K562 (cell line): ENCODE data around the gene GPR32. TPM values are rescaled to one million over a fixed set of nuclear protein-coding genes. Genes with fewer than 3 reads are reported as not detected.

ENCODE experiments used
- CREBBP ChIP-seq: IDR thresholded peaks from one replicate; pipeline ENCODE4 v1.6.1; 2012; ENCODE audit warnings: low read depth, mild to moderate bottlenecking, control low read depth, inconsistent platforms, low read length
- CTBP1 ChIP-seq: fragments of 450-650 bp; IDR thresholded peaks from 2 replicates; pipeline ENCODE4 v1.6.1; 2016; ENCODE audit warnings: borderline replicate concordance
- ESRRA ChIP-seq: fragments of 450-650 bp; IDR thresholded peaks from 2 replicates; pipeline ENCODE4 v1.6.1; 2014; ENCODE audit warnings: low read depth, mild to moderate bottlenecking, moderate library complexity, borderline replicate concordance
- FOXA3 ChIP-seq, 2 experiments: fragments of 450-650 bp in 1 of 2; sonication (generic) in 1 of 2; formaldehyde crosslinking; IDR thresholded peaks in 1 of 2; conservative IDR thresholded peaks in 1 of 2; 2 replicates each; pipeline versions ENCODE4 v1.4.0 to v1.8.0; 2020 to 2022; ENCODE audit warnings: mild to moderate bottlenecking in 2 of 2, missing genetic modification reagents in 1 of 2
- FOXP1 ChIP-seq: sonication (generic); formaldehyde crosslinking; IDR thresholded peaks from 2 replicates; pipeline ENCODE4 v1.8.0; 2022; ENCODE audit warnings: mild to moderate bottlenecking, missing genetic modification reagents
- GABPB1 ChIP-seq: sonication (generic); formaldehyde crosslinking; IDR thresholded peaks from 2 replicates; pipeline ENCODE4 v1.8.0; 2022; ENCODE audit warnings: mild to moderate bottlenecking, missing genetic modification reagents
- MTA3 ChIP-seq: fragments of 450-650 bp; formaldehyde crosslinking; IDR thresholded peaks from 2 replicates; pipeline ENCODE4 v1.6.1; 2017; ENCODE audit warnings: mild to moderate bottlenecking, borderline replicate concordance
- PHTF2 ChIP-seq: fragments of 250-450 bp; sonication (Bioruptor Pico); IDR thresholded peaks from 2 replicates; pipeline ENCODE4 v1.5.0; 2021; ENCODE audit warnings: mild to moderate bottlenecking
- POLR2A ChIP-seq: fragments of 450-650 bp; conservative IDR thresholded peaks from 2 replicates; pipeline ENCODE4 v1.6.1; 2016
- POLR2G ChIP-seq: fragments of 200-400 bp; formaldehyde crosslinking; IDR thresholded peaks from 2 replicates; pipeline ENCODE4 v1.6.1; 2017; ENCODE audit warnings: low read depth, mild to moderate bottlenecking, antibody characterized with exemption, low read length, moderate library complexity
- PRMT5 ChIP-seq: sonication (generic); formaldehyde crosslinking; IDR thresholded peaks from 2 replicates; pipeline ENCODE4 v1.5.0; 2020; ENCODE audit warnings: missing genetic modification reagents
- SMARCC2 ChIP-seq: fragments of 450-650 bp; IDR thresholded peaks from 2 replicates; pipeline ENCODE4 v1.6.1; 2017; ENCODE audit warnings: antibody characterized with exemption, moderate library complexity, mild to moderate bottlenecking, low read depth
- SP1 ChIP-seq: sonication (generic); formaldehyde crosslinking; IDR thresholded peaks from 2 replicates; pipeline ENCODE4 v1.8.1; 2022; ENCODE audit warnings: mild to moderate bottlenecking, missing genetic modification reagents
- TBP ChIP-seq: optimal IDR thresholded peaks from 2 replicates; pipeline ENCODE3; 2011; ENCODE audit warnings: low read depth, low read length, improper control_type of control experiment
- TEAD1 ChIP-seq, 2 experiments: fragments of 450-650 bp in 1 of 2; sonication (generic) in 1 of 2; formaldehyde crosslinking; IDR thresholded peaks; 2 replicates each; pipeline versions ENCODE4 v1.4.0 to v1.8.0; 2020 to 2022; ENCODE audit warnings: mild to moderate bottlenecking in 2 of 2, missing genetic modification reagents in 1 of 2
- ZBTB17 ChIP-seq: fragments of 450-650 bp; formaldehyde crosslinking; IDR thresholded peaks from 2 replicates; pipeline ENCODE4 v1.4.0; 2020; ENCODE audit warnings: mild to moderate bottlenecking
- ZFP1 ChIP-seq: fragments of 450-650 bp; formaldehyde crosslinking; IDR thresholded peaks from 2 replicates; pipeline ENCODE4 v1.4.0; 2020; ENCODE audit warnings: mild to moderate bottlenecking, mixed read lengths
- ZNF143 ChIP-seq: sonication (generic); formaldehyde crosslinking; IDR thresholded peaks from 2 replicates; pipeline ENCODE4 v1.9.0; 2022; ENCODE audit warnings: mild to moderate bottlenecking, missing genetic modification reagents
- ZNF263 ChIP-seq: sonication (generic); formaldehyde crosslinking; IDR thresholded peaks from 2 replicates; pipeline ENCODE4 v1.8.0; 2022; ENCODE audit warnings: mild to moderate bottlenecking, missing genetic modification reagents, borderline replicate concordance
- polyA plus RNA-seq, 8 experiments: library from polyadenylated mRNA; depleted of rRNA in 4 of 8; stranded (reverse) in 5 of 8; unstranded in 3 of 8; fragments of >200 nt; fragmentation: Nextera tagmentation in 2 of 8; fragmentation: Illumina TruSeq in 1 of 8; extraction: Ambion mirVana in 2 of 8; extraction: Trizol in 1 of 8; gene quantifications; 2 replicates each; pipeline versions ENCODE4 v1.2.1 to v1.2.3, GENCODE V29; 2011 to 2014; ENCODE audit warnings: inconsistent platforms in 1 of 8, missing spikeins in 1 of 8
- total RNA-seq, 7 experiments: library from RNA; depleted of rRNA in 6 of 7; stranded (reverse); fragments of >200 nt in 6 of 7; fragmentation: Illumina TruSeq in 2 of 7; extraction: Trizol in 2 of 7; gene quantifications; 2 replicates each; pipeline versions ENCODE4 v1.2.1 to v1.2.3, GENCODE V29; 2011 to 2021; ENCODE audit warnings: low replicate concordance in 1 of 7
- TF ChIP-seq, protein P1 (sequence below): fragments of 250-450 bp; sonication (Bioruptor Pico); IDR thresholded peaks from 2 replicates; pipeline ENCODE4 v1.4.0; 2020; ENCODE audit warnings: mild to moderate bottlenecking, moderate library complexity

Gene GPR32
- total and polyA plus RNA-seq, 9 of the 15 experiments (the other 6 are each of a cell fraction or from before 2014, with no cell fraction given) = not detected

DNA sequence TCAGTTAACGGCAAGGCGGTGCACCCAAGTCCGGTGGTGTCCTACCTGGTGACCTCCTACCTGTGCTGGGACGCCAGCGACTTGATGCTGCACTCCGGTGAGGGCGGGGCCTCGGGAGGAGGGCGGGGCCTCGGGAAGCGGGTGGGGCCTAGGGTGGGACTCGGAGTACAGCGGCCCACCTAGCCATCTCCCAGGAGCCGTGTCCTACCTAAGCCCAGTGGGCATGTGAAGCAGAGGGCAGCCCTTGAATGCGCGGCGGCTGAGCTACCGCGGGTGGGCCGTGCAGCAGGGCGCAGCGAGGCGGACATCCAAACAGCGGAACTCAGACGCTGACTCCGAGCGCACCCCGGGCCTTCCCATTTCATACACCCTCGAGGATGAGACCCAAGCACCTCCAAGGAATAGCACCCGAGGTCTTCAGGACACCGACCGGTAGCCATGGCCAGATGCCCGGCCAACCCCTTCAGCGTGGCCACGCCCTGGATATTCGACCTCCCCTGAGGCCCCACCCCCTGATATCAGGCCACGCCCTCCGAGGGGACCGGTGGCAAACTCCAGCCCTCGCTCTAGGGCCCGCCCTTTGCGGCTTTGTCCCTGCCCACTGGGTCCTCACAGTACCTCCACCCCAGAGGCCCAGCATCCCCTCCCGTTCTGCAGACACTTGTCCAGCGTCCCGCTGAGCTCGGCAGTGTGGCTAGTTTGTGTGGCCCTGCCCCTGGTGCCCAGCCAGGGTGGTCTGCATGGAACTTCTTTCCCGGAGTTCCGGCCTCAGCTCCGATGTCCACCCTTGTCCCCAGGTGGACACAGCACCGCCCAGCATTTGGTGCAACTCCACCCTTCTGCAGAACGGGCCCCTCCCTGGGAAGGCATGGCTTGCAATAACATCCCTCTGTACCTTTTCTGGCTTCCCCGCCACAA is 47.9 kb downstream of the GPR32 start (continued):
- TF ChIP-seq SP1 = peak; percentile 65
- TF ChIP-seq PHTF2 (CRISPR knock-in tag) = no peak
- TF ChIP-seq SMARCC2 = no peak
- 0 out of 4 replicates have a peak, but pooled peaks of 1 of the 2 experiments have one; percentile 40 for TF ChIP-seq TEAD1 (CRISPR knock-in tag; IDR thresholded peaks at IDR 0.05)
- TF ChIP-seq POLR2G = peak; percentile 50
- peak; percentile 67; the same call in 1 of the 2 replicates for TF ChIP-seq CTBP1
- TF ChIP-seq FOXP1 = 0 out of 2 replicates have a peak, but pooled peaks have one; percentile 34
- TF ChIP-seq ZFP1 = 0 out of 2 replicates have a peak, but pooled peaks have one; percentile 57
- no peak for TF ChIP-seq PRMT5 (CRISPR knock-in tag)
- TF ChIP-seq FOXA3 (CRISPR knock-in tag; conservative IDR thresholded peaks at IDR 0.05 in 1 of 2, IDR thresholded peaks at IDR 0.05 in 1 of 2) = 0 out of 4 replicates have a peak, but pooled peaks of 1 of the 2 experiments have one; percentile 33
- TF ChIP-seq ZNF143 (CRISPR knock-in tag) = no peak
- TF ChIP-seq MTA3 = peak; percentile 40; the same call in 1 of the 2 replicates
- TF ChIP-seq GABPB1 (CRISPR knock-in tag) = peak; percentile 45
- TF ChIP-seq, protein P1, sequence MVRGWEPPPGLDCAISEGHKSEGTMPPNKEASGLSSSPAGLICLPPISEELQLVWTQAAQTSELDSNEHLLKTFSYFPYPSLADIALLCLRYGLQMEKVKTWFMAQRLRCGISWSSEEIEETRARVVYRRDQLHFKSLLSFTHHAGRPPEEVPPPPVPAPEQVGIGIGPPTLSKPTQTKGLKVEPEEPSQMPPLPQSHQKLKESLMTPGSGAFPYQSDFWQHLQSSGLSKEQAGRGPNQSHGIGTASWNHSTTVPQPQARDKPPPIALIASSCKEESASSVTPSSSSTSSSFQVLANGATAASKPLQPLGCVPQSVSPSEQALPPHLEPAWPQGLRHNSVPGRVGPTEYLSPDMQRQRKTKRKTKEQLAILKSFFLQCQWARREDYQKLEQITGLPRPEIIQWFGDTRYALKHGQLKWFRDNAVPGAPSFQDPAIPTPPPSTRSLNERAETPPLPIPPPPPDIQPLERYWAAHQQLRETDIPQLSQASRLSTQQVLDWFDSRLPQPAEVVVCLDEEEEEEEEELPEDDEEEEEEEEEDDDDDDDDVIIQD (CRISPR knock-in tag) = peak; percentile 66; the same call in 1 of the 2 replicates
- TF ChIP-seq POLR2A = 0 out of 2 replicates have a peak, but pooled peaks have one; percentile 32
- peak; percentile 7; the same call in 1 of the 2 replicates for TF ChIP-seq ZNF263 (CRISPR knock-in tag)
- peak; percentile 19; the same call in 1 of the 2 replicates for TF ChIP-seq ESRRA
- TF ChIP-seq ZBTB17 = 0 out of 2 replicates have a peak, but pooled peaks have one; percentile 35
- TF ChIP-seq TBP = peak; percentile 13
- TF ChIP-seq CREBBP = no peak
